VCaP (cell line): Measurements from ENCODE around the gene FGF12.

Experiments used
- H3K27ac ChIP-seq: fragments of 450-650 bp; 2 replicates; pipeline ENCODE4 v1.5.1; 2017
- TF ChIP-seq, protein P1 (sequence below): fragments of 450-650 bp; conservative IDR thresholded peaks from 2 replicates; pipeline ENCODE4 v1.5.1; 2017; ENCODE audit warnings: mild to moderate bottlenecking, moderate library complexity

The FGF12 gene

DNA sequence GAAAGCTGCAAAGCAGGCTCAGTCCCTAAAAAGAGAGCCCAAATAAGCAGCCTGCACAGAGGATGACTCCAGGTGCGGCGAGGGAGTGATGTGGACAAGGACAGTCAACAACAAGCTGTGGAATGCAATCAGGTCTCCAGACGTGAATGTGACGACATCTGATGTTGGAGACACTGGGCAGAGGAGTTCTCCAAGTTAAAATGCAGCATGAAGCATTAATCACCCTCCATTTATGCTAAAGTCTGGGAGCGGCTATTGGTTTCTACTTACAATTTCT lies 316.7 kb downstream of the FGF12 start:
- H3K27ac ChIP-seq = no peak overlapping the region
- TF ChIP-seq, protein P1, sequence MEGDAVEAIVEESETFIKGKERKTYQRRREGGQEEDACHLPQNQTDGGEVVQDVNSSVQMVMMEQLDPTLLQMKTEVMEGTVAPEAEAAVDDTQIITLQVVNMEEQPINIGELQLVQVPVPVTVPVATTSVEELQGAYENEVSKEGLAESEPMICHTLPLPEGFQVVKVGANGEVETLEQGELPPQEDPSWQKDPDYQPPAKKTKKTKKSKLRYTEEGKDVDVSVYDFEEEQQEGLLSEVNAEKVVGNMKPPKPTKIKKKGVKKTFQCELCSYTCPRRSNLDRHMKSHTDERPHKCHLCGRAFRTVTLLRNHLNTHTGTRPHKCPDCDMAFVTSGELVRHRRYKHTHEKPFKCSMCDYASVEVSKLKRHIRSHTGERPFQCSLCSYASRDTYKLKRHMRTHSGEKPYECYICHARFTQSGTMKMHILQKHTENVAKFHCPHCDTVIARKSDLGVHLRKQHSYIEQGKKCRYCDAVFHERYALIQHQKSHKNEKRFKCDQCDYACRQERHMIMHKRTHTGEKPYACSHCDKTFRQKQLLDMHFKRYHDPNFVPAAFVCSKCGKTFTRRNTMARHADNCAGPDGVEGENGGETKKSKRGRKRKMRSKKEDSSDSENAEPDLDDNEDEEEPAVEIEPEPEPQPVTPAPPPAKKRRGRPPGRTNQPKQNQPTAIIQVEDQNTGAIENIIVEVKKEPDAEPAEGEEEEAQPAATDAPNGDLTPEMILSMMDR = no peak

DNA sequence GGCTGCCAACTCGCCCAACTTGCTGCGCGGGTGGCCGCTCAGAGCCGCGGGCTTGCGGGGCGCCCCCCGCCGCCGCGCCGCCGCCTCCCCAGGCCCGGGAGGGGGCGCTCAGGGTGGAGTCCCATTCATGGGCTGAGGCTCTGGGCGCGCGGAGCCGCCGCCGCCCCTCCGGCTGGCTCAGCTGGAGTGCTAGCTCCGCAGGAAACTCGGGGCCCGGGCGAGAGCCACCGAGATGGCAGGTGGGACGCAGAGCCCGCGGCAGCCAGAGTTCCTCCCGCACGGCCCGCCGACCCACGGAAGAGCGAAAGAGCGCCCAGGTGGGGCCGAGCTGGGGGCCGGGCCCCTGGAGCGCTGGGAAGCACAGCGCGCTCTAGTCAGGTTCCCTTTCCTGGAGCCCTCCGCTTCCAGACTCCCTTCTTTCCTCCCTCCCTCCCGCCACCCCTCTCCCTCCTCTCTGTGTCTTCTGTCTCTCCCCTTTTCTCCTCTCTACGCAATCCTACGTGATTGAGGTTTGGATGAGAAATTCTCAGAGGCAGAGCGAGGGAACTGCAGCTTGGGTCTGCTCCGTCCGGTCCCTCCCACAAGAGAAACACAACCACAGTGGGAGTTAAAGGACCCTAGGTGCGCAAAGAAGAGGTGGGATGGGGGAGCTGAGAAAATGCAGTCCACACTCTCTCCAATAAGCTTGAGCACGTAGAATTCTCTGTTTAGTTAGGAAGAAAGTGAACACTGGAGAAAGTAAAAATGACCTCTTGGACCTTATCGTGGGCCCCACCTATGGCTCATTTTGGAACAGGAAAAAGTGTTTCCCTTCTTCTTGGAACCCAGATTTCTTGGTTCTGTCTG lies 317.3 kb downstream of the FGF12 start:
- no peak overlapping the region; the same call in 1 of the 2 replicates for H3K27ac ChIP-seq
- TF ChIP-seq, protein P1 = peak; percentile 41

DNA sequence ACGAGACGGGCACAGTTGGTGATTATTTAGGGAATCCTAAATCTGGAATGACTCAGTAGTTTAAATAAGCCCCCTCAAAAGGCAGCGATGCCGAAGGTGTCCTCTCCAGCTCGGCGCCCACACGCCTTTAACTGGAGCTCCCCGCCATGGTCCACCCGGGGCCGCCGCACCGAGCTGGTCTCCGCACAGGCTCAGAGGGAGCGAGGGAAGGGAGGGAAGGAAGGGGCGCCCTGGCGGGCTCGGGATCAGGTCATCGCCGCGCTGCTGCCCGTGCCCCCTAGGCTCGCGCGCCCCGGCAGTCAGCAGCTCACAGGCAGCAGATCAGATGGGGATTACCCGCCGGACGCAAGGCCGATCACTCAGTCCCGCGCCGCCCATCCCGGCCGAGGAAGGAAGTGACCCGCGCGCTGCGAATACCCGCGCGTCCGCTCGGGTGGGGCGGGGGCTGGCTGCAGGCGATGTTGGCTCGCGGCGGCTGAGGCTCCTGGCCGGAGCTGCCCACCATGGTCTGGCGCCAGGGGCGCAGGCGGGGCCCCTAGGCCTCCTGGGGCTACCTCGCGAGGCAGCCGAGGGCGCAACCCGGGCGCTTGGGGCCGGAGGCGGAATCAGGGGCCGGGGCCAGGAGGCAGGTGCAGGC lies 318.0 kb downstream of the FGF12 start:
- no peak overlapping the region; the same call in 1 of the 2 replicates for H3K27ac ChIP-seq

DNA sequence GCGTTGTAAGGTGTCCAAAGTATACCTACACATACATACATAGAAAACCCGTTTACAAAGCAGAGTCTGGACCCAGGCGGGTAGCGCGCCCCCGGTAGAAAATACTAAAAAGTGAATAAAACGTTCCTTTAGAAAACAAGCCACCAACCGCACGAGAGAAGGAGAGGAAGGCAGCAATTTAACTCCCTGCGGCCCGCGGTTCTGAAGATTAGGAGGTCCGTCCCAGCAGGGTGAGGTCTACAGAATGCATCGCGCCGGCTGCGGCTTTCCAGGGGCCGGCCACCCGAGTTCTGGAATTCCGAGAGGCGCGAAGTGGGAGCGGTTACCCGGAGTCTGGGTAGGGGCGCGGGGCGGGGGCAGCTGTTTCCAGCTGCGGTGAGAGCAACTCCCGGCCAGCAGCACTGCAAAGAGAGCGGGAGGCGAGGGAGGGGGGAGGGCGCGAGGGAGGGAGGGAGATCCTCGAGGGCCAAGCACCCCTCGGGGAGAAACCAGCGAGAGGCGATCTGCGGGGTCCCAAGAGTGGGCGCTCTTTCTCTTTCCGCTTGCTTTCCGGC lies 318.6 kb downstream of the FGF12 start:
- TF ChIP-seq, protein P1 = no peak
- H3K27ac ChIP-seq = no peak overlapping the region; the same call in 1 of the 2 replicates

More for the DNA sequence above, 318.0 kb downstream of the FGF12 start:
- TF ChIP-seq, protein P1 = no peak

GRCh38 chr3:192408007-192408646 lies 319.2 kb downstream of the FGF12 start:
- TF ChIP-seq, protein P1 = no peak
- H3K27ac ChIP-seq = no peak overlapping the region

GRCh38 chr3:192399767-192400166 lies 327.6 kb downstream of the FGF12 start:
- no peak overlapping the region for H3K27ac ChIP-seq
- TF ChIP-seq, protein P1 = no peak

GRCh38 chr3:192397012-192397411 lies 330.3 kb downstream of the FGF12 start:
- no peak overlapping the region for H3K27ac ChIP-seq
- TF ChIP-seq, protein P1 = no peak
